ACC112 (cell line): ENCODE measurements around the gene TEP1.

Experiments
- H2AFZ ChIP-seq: fragments of 200-600 bp; sonication (generic); one replicate; pipeline ENCODE4 v1.6.0; 2017; ENCODE audit warnings: antibody characterized with exemption, low read length; ENCODE audit not compliant: unreplicated experiment
- H3K27ac ChIP-seq: fragments of 200-600 bp; sonication (generic); 2 replicates; pipeline ENCODE4 v1.5.1; 2014; ENCODE audit warnings: low read depth, mild to moderate bottlenecking, antibody characterized with exemption, low read length, moderate library complexity
- H3K27me3 ChIP-seq: fragments of 200-600 bp; sonication (generic); 2 replicates; pipeline ENCODE4 v1.6.1; 2014; ENCODE audit warnings: mild to moderate bottlenecking, antibody characterized with exemption, low read length, moderate library complexity, mixed read lengths; ENCODE audit not compliant: insufficient read depth
- H3K36me3 ChIP-seq: fragments of 200-600 bp; sonication (generic); 2 replicates; pipeline ENCODE4 v1.6.1; 2016; ENCODE audit warnings: mild to moderate bottlenecking, antibody characterized with exemption, low read length, moderate library complexity, mixed read lengths; ENCODE audit not compliant: insufficient read depth
- H3K4me1 ChIP-seq: fragments of 200-600 bp; sonication (generic); one replicate; pipeline ENCODE4 v1.6.1; 2016; ENCODE audit warnings: low read length, mixed read lengths; ENCODE audit not compliant: insufficient read depth, unreplicated experiment, control insufficient read depth
- H3K4me3 ChIP-seq: fragments of 200-600 bp; sonication (generic); 2 replicates; pipeline ENCODE4 v1.5.1; 2014; ENCODE audit warnings: mild to moderate bottlenecking, low read depth, low read length
- H3K79me2 ChIP-seq: fragments of 200-600 bp; sonication (generic); one replicate; pipeline ENCODE4 v1.6.0; 2016; ENCODE audit warnings: low read length; ENCODE audit not compliant: control insufficient read depth, unreplicated experiment, insufficient read depth

Gene TEP1

GRCh38 chr14:20317720-20318119 is 95.6 kb downstream of the TEP1 start:
- Histone ChIP-seq H3K36me3 (peaks cover 27% of the 10 kb centered on the region), H3K79me2 (peaks cover 3% of the 10 kb centered on the region), H3K4me1 (no peaks in the 10 kb centered on the region), H2AFZ (no peak overlapping the region), H3K27me3 (no peaks in the 10 kb centered on the region), H3K27ac (no peak overlapping the region), H3K4me3 (no peak overlapping the region)
